SH-SY5Y (cell line): ENCODE measurements around the gene TRPM3.

Source experiments
- GATA2 ChIP-seq: IDR thresholded peaks from 2 replicates; pipeline ENCODE4 v1.6.1; 2011; ENCODE audit warnings: mild to moderate bottlenecking, low read depth, low read length
- GATA3 ChIP-seq: IDR thresholded peaks from 2 replicates; pipeline ENCODE4 v1.6.1; 2011; ENCODE audit warnings: low read depth, mild to moderate bottlenecking, low read length, moderate library complexity

DNA sequence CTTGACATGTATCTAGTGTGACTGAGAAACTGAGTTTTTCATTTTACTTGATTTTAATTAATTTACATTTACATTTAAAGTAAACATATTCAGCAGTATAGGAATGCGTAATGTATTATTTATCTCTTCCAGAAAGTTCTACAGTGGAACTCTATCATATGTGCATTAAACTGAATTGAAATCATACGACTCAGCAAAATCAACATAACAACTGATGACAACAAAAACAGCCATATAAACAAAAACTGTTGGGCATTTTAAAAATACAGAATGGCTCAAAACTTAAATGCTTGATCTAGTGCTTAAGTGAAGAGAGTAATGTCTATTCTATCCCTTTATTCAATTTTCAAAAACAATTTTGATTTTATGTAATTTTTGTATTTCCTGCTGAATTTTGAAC is 134.4 kb downstream of the TRPM3 start:
- TF ChIP-seq GATA2 (no peak), GATA3 (no peak)
